Natural killer cell (primary cell): Measurements from ENCODE around the gene CACNB2. TPM values are rescaled to one million over a fixed set of nuclear protein-coding genes. Genes with fewer than 3 reads are reported as not detected.

ENCODE experiments used
- ATAC-seq, 3 donors: fragments of 150-1000 bp in 2 of 3; fragments of 200-7000 bp in 1 of 3; cut with Tn5 transposase; 1 replicate in 1 of 3; 2 replicates in 2 of 3; pipeline ENCODE4 v1.10.0; 2021; ENCODE audit warnings: mild to moderate bottlenecking in 2 of 3, moderate library complexity in 2 of 3
- DNase-seq, 2 donors: peaks; one replicate each; pipeline versions ENCODE4 v3.0.0 to v3.0.0-alpha.2; 2013 to 2021; ENCODE audit warnings: mixed read lengths in 1 of 2
- H3K27ac ChIP-seq: one replicate; pipeline ENCODE4 v1.5.1; 2013; ENCODE audit warnings: mild to moderate bottlenecking, low read length
- H3K27me3 ChIP-seq: one replicate; pipeline ENCODE4 v1.6.1; 2013; ENCODE audit warnings: low read length; ENCODE audit not compliant: control insufficient read depth, insufficient read depth
- H3K36me3 ChIP-seq: one replicate; pipeline ENCODE4 v1.6.1; 2013; ENCODE audit warnings: low read length; ENCODE audit not compliant: control insufficient read depth, insufficient read depth
- H3K4me1 ChIP-seq: one replicate; pipeline ENCODE4 v1.6.1; 2013; ENCODE audit warnings: low read length; ENCODE audit not compliant: control insufficient read depth, insufficient read depth
- H3K4me3 ChIP-seq: one replicate; pipeline ENCODE4 v1.5.1; 2013; ENCODE audit warnings: low read length
- H3K9me3 ChIP-seq: one replicate; pipeline ENCODE4 v1.6.1; 2013; ENCODE audit warnings: low read length; ENCODE audit not compliant: control insufficient read depth, insufficient read depth
- H3K27ac Mint-ChIP-seq, 2 donors: one replicate each; pipeline ENCODE4 v1.8.0; 2022; ENCODE audit warnings: mild to moderate bottlenecking in 2 of 2, mixed read lengths in 2 of 2, moderate library complexity in 1 of 2
- H3K27me3 Mint-ChIP-seq, 2 donors: one replicate each; pipeline ENCODE4 v1.8.0; 2022; ENCODE audit warnings: low read depth in 2 of 2, mixed read lengths in 2 of 2
- H3K36me3 Mint-ChIP-seq: one replicate; pipeline ENCODE4 v1.8.0; 2022; ENCODE audit warnings: mixed read lengths
- H3K4me1 Mint-ChIP-seq, 2 donors: one replicate each; pipeline ENCODE4 v1.8.0; 2022; ENCODE audit warnings: mixed read lengths in 2 of 2
- H3K4me3 Mint-ChIP-seq: one replicate; pipeline ENCODE4 v1.8.0; 2022; ENCODE audit warnings: mild to moderate bottlenecking, moderate library complexity, mixed read lengths
- H3K9me3 Mint-ChIP-seq, 2 donors: one replicate each; pipeline ENCODE4 v1.8.0; 2022; ENCODE audit warnings: mixed read lengths in 2 of 2
- CTCF ChIP-seq: fragments of 200-600 bp; IDR thresholded peaks from one replicate; pipeline ENCODE4 v1.8.0; 2022; ENCODE audit warnings: antibody characterized with exemption
- WGBS: methylation state at CpG from one replicate; pipeline ENCODE4 v1.1.7; 2013; ENCODE audit warnings: missing lambda C conversion rate; ENCODE audit not compliant: insufficient coverage; 5-methylcytosine and 5-hydroxymethylcytosine counted together
- intact Hi-C: fragments of 100-400 bp; cut with micrococcal nuclease; formaldehyde crosslinking; loops from one replicate; pipeline ENCODE4 v1.14.2; 2022
- total RNA-seq, 4 donors: library from RNA; stranded (reverse); fragments of 120-200 nt in 1 of 4; gene quantifications; one replicate each; pipeline versions ENCODE4 v1.2.3 to v1.2.4, GENCODE V29; 2013 to 2022

CACNB2 gene
- total RNA-seq, 3 donors from 2014 or later (not counting 1 experiment from before 2014, with no cell fraction given): not detected

DNA sequence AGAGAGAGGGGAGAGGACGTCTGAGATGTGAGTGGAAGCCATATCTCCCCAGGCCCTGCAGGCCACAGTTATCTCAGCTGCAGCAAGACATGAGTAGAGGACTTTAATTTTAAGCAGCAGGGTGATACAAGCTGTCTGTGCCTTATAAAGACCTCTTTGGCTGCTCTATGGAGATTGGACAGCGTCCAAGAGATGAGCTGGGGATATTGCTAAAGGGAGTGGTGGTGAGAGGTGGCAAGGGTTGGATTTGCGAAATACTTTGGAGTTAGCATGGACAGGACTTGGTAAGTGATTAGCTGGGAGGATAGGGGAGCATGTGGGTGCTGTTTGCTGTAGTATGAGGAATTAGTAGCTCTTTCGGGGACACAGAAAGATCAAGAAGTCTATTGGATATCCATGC is 191.8 kb downstream of the CACNB2 start:
- no peaks in the 10 kb centered on the region for H3K4me1 ChIP-seq
- H3K27ac Mint-ChIP-seq: no peak overlapping the region
- intact Hi-C loops: no loop called here
- no peak for DNase-seq
- H3K4me3 ChIP-seq: no peak overlapping the region
- ATAC-seq: no peak
- no peak overlapping the region for H3K27ac ChIP-seq
- no peaks in the 10 kb centered on the region for H3K36me3 Mint-ChIP-seq
- no peaks in the 10 kb centered on the region for H3K9me3 Mint-ChIP-seq
- no peak overlapping the region for H3K4me3 Mint-ChIP-seq
- TF ChIP-seq CTCF: no peak
- 88% methylated on average over 4 of the region's 4 CpGs for WGBS
- H3K27me3 Mint-ChIP-seq: no peaks in the 10 kb centered on the region
- no peaks in the 10 kb centered on the region for H3K4me1 Mint-ChIP-seq
- no peaks in the 10 kb centered on the region for H3K36me3 ChIP-seq
- no peaks in the 10 kb centered on the region for H3K27me3 ChIP-seq
- no peaks in the 10 kb centered on the region for H3K9me3 ChIP-seq

DNA sequence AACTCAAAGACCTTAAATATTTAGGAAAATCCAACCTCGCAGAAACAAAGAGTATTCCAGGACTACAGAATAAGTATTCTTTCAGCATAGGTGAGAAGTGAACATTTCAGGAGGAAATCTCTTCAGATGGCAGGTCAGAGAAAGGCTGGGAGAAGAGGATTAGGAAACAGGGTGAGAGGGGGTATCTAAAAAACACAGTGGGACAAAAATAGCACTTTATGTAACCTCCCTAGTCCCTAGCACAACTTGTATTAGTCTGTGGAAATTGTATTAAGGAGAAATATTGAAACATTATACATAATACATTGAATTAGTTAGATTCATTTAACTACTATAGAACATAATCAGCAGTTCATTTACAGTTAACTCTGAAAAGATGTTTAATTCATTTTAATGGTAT is 192.3 kb downstream of the CACNB2 start:
- TF ChIP-seq CTCF: no peak
- no peak for ATAC-seq

DNA sequence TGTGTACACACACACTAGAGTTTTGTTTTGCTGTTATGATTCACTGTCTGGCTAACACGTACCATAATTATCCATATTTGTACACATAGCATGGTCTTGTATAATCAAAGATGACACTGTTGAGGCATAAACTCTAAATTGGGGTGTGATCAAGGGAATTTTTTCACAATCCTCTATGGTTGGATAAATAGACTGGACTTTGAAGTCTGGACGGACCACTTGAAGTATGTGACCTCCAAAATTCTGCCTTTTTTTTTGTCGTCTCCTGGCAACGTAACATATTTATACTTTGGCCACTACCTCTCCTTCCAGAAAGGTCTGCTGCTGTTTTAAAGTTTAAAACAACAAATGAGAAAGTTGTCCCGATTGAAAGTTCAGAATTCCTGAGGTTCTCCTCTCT is 193.4 kb downstream of the CACNB2 start:
- Mint-ChIP-seq H3K27ac (no peak overlapping the region), H3K4me3 (no peak overlapping the region), H3K27me3 (no peaks in the 10 kb centered on the region), H3K9me3 (no peaks in the 10 kb centered on the region), H3K36me3 (no peaks in the 10 kb centered on the region), H3K4me1 (no peaks in the 10 kb centered on the region)
- H3K36me3 ChIP-seq: no peaks in the 10 kb centered on the region
- H3K27me3 ChIP-seq: no peaks in the 10 kb centered on the region
- no peak for TF ChIP-seq CTCF
- WGBS: 91% methylated on average over 4 of the region's 5 CpGs
- no peaks in the 10 kb centered on the region for H3K4me1 ChIP-seq
- intact Hi-C loops: no loop called here
- DNase-seq: no peak
- no peaks in the 10 kb centered on the region for H3K9me3 ChIP-seq
- ATAC-seq: no peak
- no peak overlapping the region for H3K27ac ChIP-seq
- H3K4me3 ChIP-seq: no peak overlapping the region

More for the DNA sequence above, 192.3 kb downstream of the CACNB2 start:
- H3K27me3 ChIP-seq: no peaks in the 10 kb centered on the region
- Mint-ChIP-seq H3K36me3 (no peaks in the 10 kb centered on the region), H3K27me3 (no peaks in the 10 kb centered on the region), H3K9me3 (no peaks in the 10 kb centered on the region), H3K4me1 (no peaks in the 10 kb centered on the region), H3K27ac (no peak overlapping the region), H3K4me3 (no peak overlapping the region)
- H3K36me3 ChIP-seq: no peaks in the 10 kb centered on the region
- no peaks in the 10 kb centered on the region for H3K9me3 ChIP-seq
- no peak overlapping the region for H3K4me3 ChIP-seq
- H3K4me1 ChIP-seq: no peaks in the 10 kb centered on the region
- DNase-seq: no peak
- no peak overlapping the region for H3K27ac ChIP-seq
- intact Hi-C loops: no loop called here
- 100% methylated on average over 1 of the region's 1 CpG for WGBS

GRCh38 chr10:18334116-18334867 is 194.1 kb downstream of the CACNB2 start:
- no peaks in the 10 kb centered on the region for H3K4me1 ChIP-seq
- Mint-ChIP-seq H3K27ac (no peak overlapping the region), H3K27me3 (no peaks in the 10 kb centered on the region), H3K36me3 (no peaks in the 10 kb centered on the region), H3K4me3 (no peak overlapping the region), H3K9me3 (no peaks in the 10 kb centered on the region), H3K4me1 (no peaks in the 10 kb centered on the region)
- no peak for TF ChIP-seq CTCF
- no peaks in the 10 kb centered on the region for H3K9me3 ChIP-seq
- H3K4me3 ChIP-seq: no peak overlapping the region
- H3K36me3 ChIP-seq: no peaks in the 10 kb centered on the region
- intact Hi-C loops: no loop called here
- WGBS: 73% methylated on average over 8 of the region's 8 CpGs
- DNase-seq (no peak), ATAC-seq (no peak)
- no peak overlapping the region for H3K27ac ChIP-seq
- H3K27me3 ChIP-seq: no peaks in the 10 kb centered on the region
